PC-3 (cell line): ENCODE data around the gene SCUBE3. TPM values are rescaled to one million over a fixed set of nuclear protein-coding genes. Genes with fewer than 3 reads are reported as not detected.

ENCODE experiments used
- ATAC-seq: fragments of 200-7000 bp; cut with Tn5 transposase; 2 replicates; pipeline ENCODE4 v1.9.1; 2020; ENCODE audit warnings: mild to moderate bottlenecking, moderate library complexity
- BruUV-seq: library from RNA; stranded (reverse); fragments of 400-500 nt; replicated peaks from 2 replicates; lab custom pipeline; 2021; lab: Mats Ljungman, UMichigan
- CTCF ChIA-PET: fragments of 300-600 bp; sonication (Branson Sonifier 250); formaldehyde crosslinking; loops from one replicate; lab custom pipeline; 2022; ENCODE audit warnings: antibody characterized with exemption; lab: Charles Lee
- POLR2A ChIA-PET: fragments of 300-600 bp; sonication (Branson Sonifier 250); formaldehyde crosslinking; loops from one replicate; lab custom pipeline; 2022; ENCODE audit warnings: antibody characterized with exemption; ENCODE audit not compliant: unreplicated experiment; lab: Charles Lee
- DNase-seq: peaks from one replicate; pipeline ENCODE4 v3.0.0-alpha.2; 2015
- H2AFZ ChIP-seq: fragments of 300-600 bp; sonication (generic); 2 replicates; pipeline ENCODE4 v1.6.0; 2016; ENCODE audit warnings: antibody characterized with exemption, low read length
- H3F3A ChIP-seq: fragments of 300-600 bp; sonication (generic); one replicate; pipeline ENCODE4 v1.6.0; 2017; ENCODE audit warnings: antibody characterized with exemption, low read length, control low read depth, mild to moderate bottlenecking; ENCODE audit not compliant: unreplicated experiment
- H3K27ac ChIP-seq: fragments of 300-600 bp; sonication (generic); 2 replicates; pipeline ENCODE4 v1.5.1; 2016; ENCODE audit warnings: mild to moderate bottlenecking, low read length
- H3K27me3 ChIP-seq: fragments of 300-600 bp; sonication (generic); 2 replicates; pipeline ENCODE4 v1.6.1; 2016; ENCODE audit warnings: low read length, mixed read lengths
- H3K36me3 ChIP-seq: fragments of 300-600 bp; sonication (generic); 2 replicates; pipeline ENCODE4 v1.6.1; 2016; ENCODE audit warnings: low read depth, mixed run types, low read length, mixed read lengths
- H3K4me1 ChIP-seq: fragments of 300-600 bp; sonication (generic); 2 replicates; pipeline ENCODE4 v1.5.1; 2016; ENCODE audit warnings: low read length; ENCODE audit not compliant: insufficient read depth
- H3K4me2 ChIP-seq: fragments of 300-600 bp; sonication (generic); 2 replicates; pipeline ENCODE4 v1.6.0; 2016; ENCODE audit warnings: low read length
- H3K4me3 ChIP-seq: fragments of 300-600 bp; sonication (generic); 2 replicates; pipeline ENCODE4 v1.5.1; 2016; ENCODE audit warnings: mild to moderate bottlenecking, low read length, mixed read lengths
- H3K79me2 ChIP-seq: fragments of 300-600 bp; sonication (generic); 2 replicates; pipeline ENCODE4 v1.6.1; 2017; ENCODE audit warnings: low read length, mixed read lengths
- H3K9ac ChIP-seq: fragments of 300-600 bp; sonication (generic); 2 replicates; pipeline ENCODE4 v1.6.0; 2016; ENCODE audit warnings: mild to moderate bottlenecking, low read length
- H3K9me2 ChIP-seq: fragments of 300-600 bp; sonication (generic); replicated peaks from 2 replicates; pipeline ENCODE4 v1.6.1; 2016; ENCODE audit warnings: mixed run types, low read length, mixed read lengths
- H3K9me3 ChIP-seq: fragments of 300-600 bp; sonication (generic); 2 replicates; pipeline ENCODE4 v1.6.1; 2016; ENCODE audit warnings: low read length, mixed read lengths
- H4K20me1 ChIP-seq: fragments of 300-600 bp; sonication (generic); 2 replicates; pipeline ENCODE4 v1.6.1; 2016; ENCODE audit warnings: low read length, mixed read lengths
- CTCF ChIP-seq: fragments of 300-600 bp; sonication (generic); conservative IDR thresholded peaks from 2 replicates; pipeline ENCODE4 v1.5.1; 2017; ENCODE audit warnings: antibody characterized with exemption, low read depth, mild to moderate bottlenecking, low read length
- EZH2 ChIP-seq: fragments of 300-600 bp; sonication (generic); IDR thresholded peaks from one replicate; pipeline ENCODE4 v1.6.1; 2017; ENCODE audit warnings: antibody characterized with exemption, mild to moderate bottlenecking, low read length; ENCODE audit not compliant: unreplicated experiment
- EZH2phosphoT487 ChIP-seq: fragments of 300-600 bp; sonication (generic); IDR thresholded peaks from 2 replicates; pipeline ENCODE4 v1.6.1; 2018; ENCODE audit warnings: mild to moderate bottlenecking, antibody characterized with exemption, low read length, borderline replicate concordance
- intact Hi-C: fragments of 100-400 bp; cut with micrococcal nuclease; formaldehyde crosslinking; loops from 2 replicates; pipeline ENCODE4 v1.9.0; 2023
- total RNA-seq: library from RNA; depleted of rRNA; stranded (reverse); fragments of >200 nt; gene quantifications from 2 replicates; pipeline ENCODE4 v1.2.3, GENCODE V29; 2014

SCUBE3 gene
- total RNA-seq, 1 experiment from 2014 or later: 1.5 TPM

- Histone ChIP-seq H3K9me2 (no peaks in the 10 kb centered on the region), H2AFZ (no peak overlapping the region), H3K4me2 (no peak overlapping the region), H3K9ac (no peak overlapping the region), H3K4me3 (no peak overlapping the region), H3K27me3 (no peaks in the 10 kb centered on the region), H3K79me2 (no peaks in the 10 kb centered on the region), H3K4me1 (peaks cover 13% of the 10 kb centered on the region; the same call in 1 of the 2 replicates), H4K20me1 (no peaks in the 10 kb centered on the region), H3F3A (no peaks in the 10 kb centered on the region), H3K36me3 (no peaks in the 10 kb centered on the region), H3K27ac (no peak overlapping the region), H3K9me3 (no peaks in the 10 kb centered on the region)
- TF ChIP-seq CTCF (no peak), EZH2phosphoT487 (no peak), EZH2 (no peak)
- BruUV-seq: no TSS peak
- CTCF ChIA-PET: no interaction called here
- ATAC-seq: no peak
- intact Hi-C loops: no loop called here
- DNase-seq: no peak
- POLR2A ChIA-PET: no interaction called here
Measured at GRCh38 chr6:35215665-35216411, 2.1 kb downstream of the SCUBE3 start.

- no peaks in the 10 kb centered on the region for H3F3A ChIP-seq
- H3K4me2 ChIP-seq: no peak overlapping the region
Measured at GRCh38 chr6:35216412-35216732, 2.6 kb downstream of the SCUBE3 start.

More at GRCh38 chr6:35216412-35216732, 2.6 kb downstream of the SCUBE3 start:
- TF ChIP-seq CTCF (no peak), EZH2 (no peak), EZH2phosphoT487 (no peak)
- POLR2A ChIA-PET: no interaction called here
- Histone ChIP-seq H3K9me3 (no peaks in the 10 kb centered on the region), H3K79me2 (no peaks in the 10 kb centered on the region), H3K9me2 (no peaks in the 10 kb centered on the region), H3K4me1 (peaks cover 13% of the 10 kb centered on the region; the same call in 1 of the 2 replicates), H3K36me3 (no peaks in the 10 kb centered on the region), H2AFZ (no peak overlapping the region), H3K27ac (no peak overlapping the region), H3K27me3 (no peaks in the 10 kb centered on the region), H3K9ac (no peak overlapping the region), H3K4me3 (no peak overlapping the region), H4K20me1 (no peaks in the 10 kb centered on the region)
- no peak for ATAC-seq
- DNase-seq: no peak
- CTCF ChIA-PET: no interaction called here
- BruUV-seq: no TSS peak
- intact Hi-C loops: no loop called here
